Activated T-helper 17 cell treated with anti-CD3 and anti-CD28 coated beads, Interleukin-2, amount 50 U/mL, for 72 hours (primary cell): ENCODE results near the gene CCNY. TPM values are rescaled to one million over a fixed set of nuclear protein-coding genes. Genes with fewer than 3 reads are reported as not detected.
A peak's percentile ranks its signal among the peaks of the same experiment; 100 is the strongest.
"Not testable (repeated sequence)": the region's sequence is repeated elsewhere in the genome, so short reads cannot be mapped to it uniquely, and the experiment has no call there.

Source experiments
- ATAC-seq: fragments of 150-1000 bp; cut with Tn5 transposase; replicated peaks from 2 replicates; pipeline ENCODE4 v1.10.0; 2021; ENCODE audit warnings: mild to moderate bottlenecking, moderate library complexity
- H3K27ac Mint-ChIP-seq: one replicate; pipeline ENCODE4 v1.8.0; 2022; ENCODE audit warnings: mixed read lengths
- H3K27me3 Mint-ChIP-seq: one replicate; pipeline ENCODE4 v1.8.0; 2022; ENCODE audit warnings: mixed read lengths
- H3K36me3 Mint-ChIP-seq: one replicate; pipeline ENCODE4 v1.8.0; 2022; ENCODE audit warnings: low read depth, mild to moderate bottlenecking, mixed read lengths
- H3K4me1 Mint-ChIP-seq: one replicate; pipeline ENCODE4 v1.8.0; 2022; ENCODE audit warnings: mixed read lengths
- H3K4me3 Mint-ChIP-seq: one replicate; pipeline ENCODE4 v1.8.0; 2022; ENCODE audit warnings: mild to moderate bottlenecking, mixed read lengths
- H3K9me3 Mint-ChIP-seq: one replicate; pipeline ENCODE4 v1.8.0; 2022; ENCODE audit warnings: mixed read lengths
- total RNA-seq, 2 donors: library from RNA; stranded (reverse); gene quantifications; one replicate each; pipeline ENCODE4 v1.2.3, GENCODE V29; 2022

Gene CCNY
- total RNA-seq, 2 donors from 2014 or later: 29.4 to 42.3 TPM

GRCh38 chr10:35503578-35503977 is 167.3 kb downstream of the CCNY start:
- H3K27me3 Mint-ChIP-seq: no peaks in the 10 kb centered on the region
- H3K27ac Mint-ChIP-seq: peak overlapping the region; percentile 44
- no peak overlapping the region for H3K4me3 Mint-ChIP-seq
- peaks cover 19% of the 10 kb centered on the region for H3K36me3 Mint-ChIP-seq
- ATAC-seq: no peak
- peaks cover 23% of the 10 kb centered on the region for H3K4me1 Mint-ChIP-seq
- H3K9me3 Mint-ChIP-seq: no peaks in the 10 kb centered on the region

- Mint-ChIP-seq H3K27ac (peak overlapping the region; percentile 44), H3K9me3 (no peaks in the 10 kb centered on the region), H3K4me1 (peaks cover 17% of the 10 kb centered on the region), H3K27me3 (no peaks in the 10 kb centered on the region), H3K36me3 (peaks cover 19% of the 10 kb centered on the region), H3K4me3 (no peak overlapping the region)
- ATAC-seq: no peak
Measured at GRCh38 chr10:35504132-35504531, 167.8 kb downstream of the CCNY start.

- no peaks in the 10 kb centered on the region for H3K27me3 Mint-ChIP-seq
- peaks cover 17% of the 10 kb centered on the region for H3K4me1 Mint-ChIP-seq
- no peak overlapping the region for H3K27ac Mint-ChIP-seq
- ATAC-seq: no peak
- peaks cover 19% of the 10 kb centered on the region for H3K36me3 Mint-ChIP-seq
- no peaks in the 10 kb centered on the region for H3K9me3 Mint-ChIP-seq
- H3K4me3 Mint-ChIP-seq: no peak overlapping the region
Measured at GRCh38 chr10:35505241-35505873, 169.0 kb downstream of the CCNY start.

- peaks cover 19% of the 10 kb centered on the region for H3K36me3 Mint-ChIP-seq
- no peaks in the 10 kb centered on the region for H3K27me3 Mint-ChIP-seq
- no peaks in the 10 kb centered on the region for H3K9me3 Mint-ChIP-seq
- ATAC-seq: no peak
- H3K27ac Mint-ChIP-seq: peak overlapping the region; percentile 36
- H3K4me1 Mint-ChIP-seq: peaks cover 26% of the 10 kb centered on the region
- H3K4me3 Mint-ChIP-seq: no peak overlapping the region
Measured at GRCh38 chr10:35506741-35507140, 170.4 kb downstream of the CCNY start.

DNA sequence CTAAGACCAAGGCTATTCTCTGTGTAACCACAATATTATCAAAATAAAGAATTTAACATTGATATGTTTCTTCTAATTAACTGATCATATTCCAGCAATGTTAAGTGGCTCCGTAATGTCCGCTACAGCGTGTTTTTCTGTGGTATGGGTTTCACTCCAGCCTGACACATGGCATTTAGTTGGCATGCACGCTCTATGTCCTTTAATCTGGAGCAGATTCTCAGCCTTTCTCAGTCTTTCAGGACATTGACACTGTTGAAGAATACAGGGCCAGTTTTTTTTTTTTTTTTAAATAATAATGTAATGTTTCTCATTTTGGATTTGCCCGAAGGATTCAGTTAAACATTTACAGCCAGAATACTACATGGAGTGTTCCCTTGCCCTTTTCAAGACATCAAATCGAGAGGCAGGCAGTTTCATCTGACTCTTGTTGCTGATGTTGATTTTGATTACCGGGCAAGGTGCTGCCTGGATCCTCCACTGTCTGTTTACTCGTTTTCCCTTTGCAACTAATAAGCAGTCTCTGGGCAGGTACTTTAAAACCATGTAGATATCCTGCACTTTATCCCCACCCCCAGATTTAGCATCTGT is 171.3 kb downstream of the CCNY start:
- Mint-ChIP-seq H3K4me3 (no peak overlapping the region), H3K9me3 (no peaks in the 10 kb centered on the region), H3K36me3 (peaks cover 10% of the 10 kb centered on the region), H3K27ac (no peak overlapping the region), H3K27me3 (no peaks in the 10 kb centered on the region), H3K4me1 (peaks cover 31% of the 10 kb centered on the region)
- ATAC-seq: no peak

GRCh38 chr10:35508647-35509046 is 172.3 kb downstream of the CCNY start:
- ATAC-seq: no peak
- Mint-ChIP-seq H3K36me3 (peaks cover 6% of the 10 kb centered on the region), H3K4me1 (peaks cover 31% of the 10 kb centered on the region), H3K4me3 (no peak overlapping the region), H3K27ac (no peak overlapping the region), H3K9me3 (no peaks in the 10 kb centered on the region), H3K27me3 (no peaks in the 10 kb centered on the region)

- H3K27me3 Mint-ChIP-seq: no peaks in the 10 kb centered on the region
- H3K36me3 Mint-ChIP-seq: peaks cover 6% of the 10 kb centered on the region
- no peak for ATAC-seq
- H3K4me1 Mint-ChIP-seq: peaks cover 34% of the 10 kb centered on the region
- H3K27ac Mint-ChIP-seq: peak overlapping the region; percentile 66
- no peaks in the 10 kb centered on the region for H3K9me3 Mint-ChIP-seq
- H3K4me3 Mint-ChIP-seq: no peak overlapping the region
Measured at GRCh38 chr10:35510891-35511290, 174.6 kb downstream of the CCNY start.

GRCh38 chr10:35511647-35512046 is 175.3 kb downstream of the CCNY start:
- Mint-ChIP-seq H3K27me3 (no peaks in the 10 kb centered on the region), H3K36me3 (peaks cover 6% of the 10 kb centered on the region), H3K9me3 (no peaks in the 10 kb centered on the region), H3K4me1 (peaks cover 33% of the 10 kb centered on the region), H3K4me3 (no peak overlapping the region), H3K27ac (peak overlapping the region; percentile 66)
- ATAC-seq: no peak

GRCh38 chr10:35516102-35516670 is 179.9 kb downstream of the CCNY start:
- no peaks in the 10 kb centered on the region for H3K27me3 Mint-ChIP-seq
- H3K4me1 Mint-ChIP-seq: peaks cover 19% of the 10 kb centered on the region
- peaks cover under 1% of the 10 kb centered on the region for H3K36me3 Mint-ChIP-seq
- no peak overlapping the region for H3K27ac Mint-ChIP-seq
- H3K9me3 Mint-ChIP-seq: no peaks in the 10 kb centered on the region
- ATAC-seq: no peak
- no peak overlapping the region for H3K4me3 Mint-ChIP-seq

GRCh38 chr10:35517431-35518181 is 181.3 kb downstream of the CCNY start:
- H3K4me1 Mint-ChIP-seq: peaks cover 10% of the 10 kb centered on the region
- peak; percentile 37 for ATAC-seq
- no peaks in the 10 kb centered on the region for H3K36me3 Mint-ChIP-seq
- H3K4me3 Mint-ChIP-seq: no peak overlapping the region
- peak overlapping the region; percentile 50 for H3K27ac Mint-ChIP-seq
- no peaks in the 10 kb centered on the region for H3K27me3 Mint-ChIP-seq
- H3K9me3 Mint-ChIP-seq: no peaks in the 10 kb centered on the region

DNA sequence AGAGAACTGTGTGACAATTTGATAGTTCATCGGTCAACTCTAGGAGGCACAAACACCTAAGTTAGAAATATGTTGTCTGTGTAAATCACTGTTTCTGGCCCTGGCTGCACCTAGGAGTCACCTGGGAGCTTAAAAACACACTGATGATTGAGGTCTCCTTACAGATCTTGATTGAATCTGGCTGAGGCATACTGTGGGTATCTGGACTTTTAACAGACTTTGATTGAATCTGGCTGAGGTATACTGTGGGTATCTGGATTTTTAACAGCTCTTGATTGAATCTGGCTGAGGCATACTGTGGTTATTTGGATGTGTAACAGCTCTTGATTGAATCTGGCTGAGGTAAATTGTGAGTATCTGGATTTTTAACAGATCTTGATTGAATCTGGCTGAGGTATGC is 181.9 kb downstream of the CCNY start:
- not testable (repeated sequence) for H3K36me3 Mint-ChIP-seq, H3K9me3 Mint-ChIP-seq, ATAC-seq, H3K27me3 Mint-ChIP-seq, H3K4me3 Mint-ChIP-seq, H3K4me1 Mint-ChIP-seq
- H3K27ac Mint-ChIP-seq: peak overlapping the region; percentile 50

GRCh38 chr10:35520996-35521395 is 184.7 kb downstream of the CCNY start:
- ATAC-seq: no peak
- no peaks in the 10 kb centered on the region for H3K9me3 Mint-ChIP-seq
- H3K27me3 Mint-ChIP-seq: no peaks in the 10 kb centered on the region
- H3K4me1 Mint-ChIP-seq: peaks cover 3% of the 10 kb centered on the region
- H3K36me3 Mint-ChIP-seq: no peaks in the 10 kb centered on the region
- H3K27ac Mint-ChIP-seq: no peak overlapping the region
- H3K4me3 Mint-ChIP-seq: no peak overlapping the region

DNA sequence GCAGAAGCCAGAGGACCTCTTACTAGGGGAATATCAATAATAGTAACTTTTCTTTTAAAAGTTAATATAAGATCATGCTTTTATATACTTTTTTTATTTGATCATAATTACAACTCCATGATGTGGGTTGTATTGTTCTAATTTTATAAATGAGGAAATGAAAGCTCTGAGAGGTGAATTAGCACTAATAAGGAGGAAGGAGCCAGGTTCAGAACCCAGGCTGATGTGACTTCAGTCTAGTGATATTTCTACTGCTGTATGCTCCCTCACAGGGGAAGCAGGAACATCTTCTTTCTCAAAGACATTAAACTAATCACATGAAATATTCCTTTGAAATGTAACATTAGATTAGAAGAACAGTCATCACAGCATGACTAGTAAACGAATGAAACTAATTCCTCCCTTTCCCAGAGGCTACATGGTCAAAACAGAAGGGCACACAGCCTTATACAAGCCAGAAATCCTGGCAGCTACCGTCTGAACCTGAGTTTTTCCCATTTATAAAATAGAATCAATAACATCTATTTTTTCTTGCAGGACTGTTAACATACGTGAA is 187.4 kb downstream of the CCNY start:
- H3K27ac Mint-ChIP-seq: no peak overlapping the region
- no peaks in the 10 kb centered on the region for H3K9me3 Mint-ChIP-seq
- no peaks in the 10 kb centered on the region for H3K27me3 Mint-ChIP-seq
- no peaks in the 10 kb centered on the region for H3K4me1 Mint-ChIP-seq
- peaks cover 9% of the 10 kb centered on the region for H3K36me3 Mint-ChIP-seq
- no peak for ATAC-seq
- H3K4me3 Mint-ChIP-seq: no peak overlapping the region

- peaks cover 39% of the 10 kb centered on the region for H3K36me3 Mint-ChIP-seq
- H3K4me1 Mint-ChIP-seq: no peaks in the 10 kb centered on the region
- no peak for ATAC-seq
- no peaks in the 10 kb centered on the region for H3K9me3 Mint-ChIP-seq
- H3K4me3 Mint-ChIP-seq: no peak overlapping the region
- no peaks in the 10 kb centered on the region for H3K27me3 Mint-ChIP-seq
- no peak overlapping the region for H3K27ac Mint-ChIP-seq
Measured at GRCh38 chr10:35526746-35527145, 190.4 kb downstream of the CCNY start.
